Breast epithelium (tissue), 3 donors: ENCODE data around the gene TPT1.

Experiments used
- CTCF ChIP-seq, 3 donors: fragments of 450-650 bp; IDR thresholded peaks; one replicate each; pipeline ENCODE4 v1.5.1; 2016 to 2017; ENCODE audit warnings: antibody characterized with exemption in 3 of 3, mild to moderate bottlenecking in 3 of 3, moderate library complexity in 3 of 3
- POLR2A ChIP-seq: fragments of 450-650 bp; IDR thresholded peaks from one replicate; pipeline ENCODE4 v1.6.1; 2016; ENCODE audit warnings: antibody characterized with exemption, mild to moderate bottlenecking, moderate library complexity
- POLR2AphosphoS5 ChIP-seq, 3 donors: sonication (generic); formaldehyde crosslinking; IDR thresholded peaks; one replicate each; pipeline ENCODE4 v1.6.1; 2017; ENCODE audit warnings: antibody characterized with exemption in 3 of 3

- TF ChIP-seq POLR2AphosphoS5 (IDR thresholded peaks at IDR 0.05) (no peak), POLR2A (no peak), CTCF (IDR thresholded peaks at IDR 0.05) (no peak)
Measured at GRCh38 chr13:45303866-45304265, 37.1 kb downstream of the TPT1 start.
